Neural progenitor cell (in vitro differentiated cells): ENCODE data around the gene TTC23L. TPM values are rescaled to one million over a fixed set of nuclear protein-coding genes. Genes with fewer than 3 reads are reported as not detected.

Experiments used
- DNase-seq: peaks from one replicate; pipeline ENCODE4 v3.0.0-alpha.2; 2016; ENCODE audit warnings: low spot score
- H2AFZ ChIP-seq: fragments of 200-600 bp; sonication (generic); replicated peaks from 2 replicates; pipeline ENCODE4 v1.6.1; 2016; ENCODE audit warnings: antibody characterized with exemption
- H3F3A ChIP-seq: fragments of 200-600 bp; sonication (generic); 2 replicates; pipeline ENCODE4 v1.6.1; 2016; ENCODE audit warnings: antibody characterized with exemption, low read depth
- H3K27ac ChIP-seq: fragments of 200-600 bp; sonication (generic); 2 replicates; pipeline ENCODE4 v1.5.1; 2016; ENCODE audit warnings: mild to moderate bottlenecking
- H3K27me3 ChIP-seq: fragments of 200-600 bp; sonication (generic); 2 replicates; pipeline ENCODE4 v1.6.1; 2016; ENCODE audit warnings: mild to moderate bottlenecking, moderate library complexity
- H3K36me3 ChIP-seq: fragments of 200-600 bp; sonication (generic); 2 replicates; pipeline ENCODE4 v1.5.1; 2016
- H3K4me1 ChIP-seq: fragments of 200-600 bp; sonication (generic); 2 replicates; pipeline ENCODE4 v1.6.1; 2016; ENCODE audit warnings: mixed run types
- H3K4me2 ChIP-seq: fragments of 200-600 bp; sonication (generic); 2 replicates; pipeline ENCODE4 v1.6.1; 2016
- H3K4me3 ChIP-seq: fragments of 200-600 bp; sonication (generic); 2 replicates; pipeline ENCODE4 v1.5.1; 2016
- H3K79me2 ChIP-seq: fragments of 200-600 bp; sonication (generic); 2 replicates; pipeline ENCODE4 v1.6.1; 2016; ENCODE audit warnings: low read depth
- H3K9ac ChIP-seq: fragments of 200-600 bp; sonication (generic); 2 replicates; pipeline ENCODE4 v1.6.1; 2016
- H3K9me3 ChIP-seq: fragments of 200-600 bp; sonication (generic); 2 replicates; pipeline ENCODE4 v1.5.1; 2016; ENCODE audit warnings: low read depth
- H4K20me1 ChIP-seq: fragments of 200-600 bp; sonication (generic); 2 replicates; pipeline ENCODE4 v1.6.1; 2016; ENCODE audit warnings: low read depth
- H3K27ac Mint-ChIP-seq: 3 replicates; pipeline ENCODE4 v1.8.0; 2021; ENCODE audit warnings: mixed read lengths
- H3K27me3 Mint-ChIP-seq: 2 replicates; pipeline ENCODE4 v1.8.0; 2022; ENCODE audit warnings: low read depth, mild to moderate bottlenecking, inconsistent platforms, moderate library complexity, mixed read lengths; ENCODE audit not compliant: insufficient read depth
- H3K36me3 Mint-ChIP-seq: 3 replicates; pipeline ENCODE4 v1.8.0; 2021; ENCODE audit warnings: mixed read lengths
- H3K4me1 Mint-ChIP-seq: 3 replicates; pipeline ENCODE4 v1.8.0; 2021; ENCODE audit warnings: mixed read lengths
- H3K4me3 Mint-ChIP-seq: 3 replicates; pipeline ENCODE4 v1.8.0; 2021; ENCODE audit warnings: mild to moderate bottlenecking, moderate library complexity, mixed read lengths
- H3K9me3 Mint-ChIP-seq: 3 replicates; pipeline ENCODE4 v1.8.0; 2020; ENCODE audit warnings: mixed read lengths
- CTCF ChIP-seq: fragments of 200-600 bp; sonication (generic); IDR thresholded peaks from 2 replicates; pipeline ENCODE4 v1.5.1; 2017; ENCODE audit warnings: antibody characterized with exemption, mild to moderate bottlenecking
- EZH2 ChIP-seq: fragments of 200-600 bp; sonication (generic); IDR thresholded peaks from 2 replicates; pipeline ENCODE4 v1.6.1; 2017; ENCODE audit warnings: antibody characterized with exemption, mild to moderate bottlenecking, moderate library complexity
- EZH2phosphoT487 ChIP-seq: fragments of 200-600 bp; sonication (generic); IDR thresholded peaks from 2 replicates; pipeline ENCODE4 v1.6.1; 2017; ENCODE audit warnings: antibody characterized with exemption
- total RNA-seq: library from RNA; depleted of rRNA; stranded (reverse); fragments of >200 nt; gene quantifications from 2 replicates; pipeline ENCODE4 v1.2.3, GENCODE V29; 2015; ENCODE audit warnings: low replicate concordance

TTC23L gene
- total RNA-seq, 1 donor from 2014 or later = 1.3 TPM

GRCh38 chr5:34859253-34859652 lies 20.3 kb downstream of the TTC23L start:
- Histone ChIP-seq H4K20me1 (no peaks in the 10 kb centered on the region), H3K9ac (no peak overlapping the region), H3K27me3 (no peaks in the 10 kb centered on the region), H3K36me3 (no peaks in the 10 kb centered on the region), H3K27ac (no peak overlapping the region), H3K4me3 (no peak overlapping the region), H3F3A (no peaks in the 10 kb centered on the region), H3K9me3 (no peaks in the 10 kb centered on the region), H3K4me2 (no peak overlapping the region), H3K4me1 (no peaks in the 10 kb centered on the region), H3K79me2 (no peaks in the 10 kb centered on the region), H2AFZ (no peak overlapping the region)
- peaks cover 2% of the 10 kb centered on the region for H3K36me3 Mint-ChIP-seq
- no peaks in the 10 kb centered on the region for H3K9me3 Mint-ChIP-seq
- H3K27me3 Mint-ChIP-seq = peaks cover 2% of the 10 kb centered on the region
- peaks cover 12% of the 10 kb centered on the region for H3K4me1 Mint-ChIP-seq
- no peak overlapping the region for H3K27ac Mint-ChIP-seq
- TF ChIP-seq CTCF (no peak), EZH2 (no peak), EZH2phosphoT487 (no peak)
- H3K4me3 Mint-ChIP-seq = no peak overlapping the region
- no peak for DNase-seq

- H3K4me1 Mint-ChIP-seq = peaks cover 5% of the 10 kb centered on the region
- Histone ChIP-seq H3K4me2 (no peak overlapping the region), H3K4me3 (no peak overlapping the region), H4K20me1 (no peaks in the 10 kb centered on the region), H3K27me3 (no peaks in the 10 kb centered on the region), H2AFZ (no peak overlapping the region), H3K79me2 (no peaks in the 10 kb centered on the region), H3K9ac (no peak overlapping the region), H3K4me1 (no peaks in the 10 kb centered on the region), H3K9me3 (no peaks in the 10 kb centered on the region), H3F3A (no peaks in the 10 kb centered on the region), H3K36me3 (no peaks in the 10 kb centered on the region), H3K27ac (no peak overlapping the region)
- H3K4me3 Mint-ChIP-seq = no peak overlapping the region
- peaks cover 2% of the 10 kb centered on the region for H3K27me3 Mint-ChIP-seq
- TF ChIP-seq EZH2phosphoT487 (no peak), EZH2 (no peak), CTCF (no peak)
- H3K27ac Mint-ChIP-seq = no peak overlapping the region
- H3K36me3 Mint-ChIP-seq = no peaks in the 10 kb centered on the region
- no peaks in the 10 kb centered on the region for H3K9me3 Mint-ChIP-seq
- no peak for DNase-seq
Observed at GRCh38 chr5:34863946-34864345, 25.0 kb downstream of the TTC23L start.

GRCh38 chr5:34865091-34865490 lies 26.1 kb downstream of the TTC23L start:
- TF ChIP-seq EZH2 (no peak), CTCF (no peak), EZH2phosphoT487 (no peak)
- Histone ChIP-seq H3K27ac (no peak overlapping the region), H3K4me3 (no peak overlapping the region), H3K79me2 (no peaks in the 10 kb centered on the region), H2AFZ (no peak overlapping the region), H3K27me3 (no peaks in the 10 kb centered on the region), H3F3A (no peaks in the 10 kb centered on the region), H3K36me3 (no peaks in the 10 kb centered on the region), H3K9ac (no peak overlapping the region), H4K20me1 (no peaks in the 10 kb centered on the region), H3K9me3 (no peaks in the 10 kb centered on the region), H3K4me1 (no peaks in the 10 kb centered on the region), H3K4me2 (no peak overlapping the region)
- Mint-ChIP-seq H3K9me3 (no peaks in the 10 kb centered on the region), H3K4me1 (peaks cover 10% of the 10 kb centered on the region), H3K27me3 (peaks cover 2% of the 10 kb centered on the region), H3K27ac (no peak overlapping the region), H3K36me3 (peaks cover 4% of the 10 kb centered on the region), H3K4me3 (no peak overlapping the region)
- no peak for DNase-seq
